GM18502 (cell line): ENCODE results near the gene NAT16.
"Not testable (repeated sequence)": the region's sequence is repeated elsewhere in the genome, so short reads cannot be mapped to it uniquely, and the experiment has no call there.

Experiments
- ATAC-seq: cut with Tn5 transposase; IDR thresholded peaks from one replicate; pipeline ENCODE4 v1.9.1; 2021; ENCODE audit warnings: mild to moderate bottlenecking; ENCODE audit not compliant: unreplicated experiment, poor library complexity

The NAT16 gene

DNA sequence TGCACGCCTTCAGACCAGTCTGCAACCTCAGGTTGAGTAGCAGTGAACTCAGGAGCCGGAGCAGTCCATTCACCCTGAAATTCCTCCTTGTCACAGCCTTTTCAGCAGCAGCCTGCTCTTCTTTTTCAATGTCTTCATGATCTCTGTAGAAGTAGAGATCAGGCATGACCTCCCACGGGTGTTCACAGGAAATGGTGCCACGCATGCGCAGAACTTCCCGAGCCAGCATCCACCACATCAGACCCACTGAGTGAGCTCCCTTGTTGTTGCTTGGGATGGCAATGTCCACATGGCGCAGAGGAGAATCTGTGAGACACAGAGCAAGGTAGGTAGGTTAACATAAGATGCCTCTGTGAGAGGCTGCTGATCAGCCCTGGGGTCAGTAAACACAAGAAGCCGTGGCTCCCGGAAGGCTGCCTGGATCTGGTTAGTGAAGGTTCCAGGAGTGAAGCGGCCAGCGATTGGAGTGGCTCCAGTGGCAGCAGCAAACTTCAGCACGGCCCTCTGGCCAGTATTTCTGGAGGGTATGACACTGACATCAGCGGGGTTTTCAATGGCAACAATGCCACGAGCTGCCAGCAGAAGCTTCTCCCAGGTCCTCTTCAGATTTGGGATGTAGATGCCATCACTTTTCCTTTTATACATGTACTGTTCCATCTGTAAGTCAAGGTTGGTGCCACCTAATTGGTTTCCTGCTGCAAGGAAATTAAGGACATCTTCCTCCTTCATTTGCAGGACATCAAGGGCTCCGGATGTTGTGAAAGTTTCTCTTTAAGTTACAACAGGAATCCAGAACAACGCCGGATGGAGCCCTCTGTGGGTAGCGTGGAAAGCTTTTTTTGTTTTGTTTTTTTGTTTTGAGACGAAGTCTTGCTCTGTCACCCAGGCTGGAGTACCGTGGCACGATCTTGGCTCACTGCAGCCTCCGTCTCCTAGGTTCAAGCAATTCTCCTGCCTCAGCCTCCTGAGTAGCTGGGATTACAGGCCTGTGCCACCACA is 23.9 kb upstream of the NAT16 start:
- not testable (repeated sequence) for ATAC-seq

DNA sequence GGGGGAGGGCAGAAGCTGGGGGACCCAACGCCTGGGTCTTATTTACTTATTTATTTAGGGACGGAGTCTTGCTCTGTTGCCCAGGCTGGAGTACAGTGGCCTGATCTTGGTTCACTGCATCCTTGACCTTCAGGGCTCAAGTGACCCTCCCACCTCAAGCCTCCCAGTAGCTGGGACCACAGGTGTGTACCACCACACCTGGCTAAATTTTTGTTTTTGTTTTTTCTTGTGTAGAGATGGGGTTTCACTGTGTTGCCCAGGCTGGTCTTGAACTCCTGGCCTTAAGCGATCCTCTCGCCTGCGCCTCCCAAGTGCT is 22.5 kb upstream of the NAT16 start:
- no peak for ATAC-seq

DNA sequence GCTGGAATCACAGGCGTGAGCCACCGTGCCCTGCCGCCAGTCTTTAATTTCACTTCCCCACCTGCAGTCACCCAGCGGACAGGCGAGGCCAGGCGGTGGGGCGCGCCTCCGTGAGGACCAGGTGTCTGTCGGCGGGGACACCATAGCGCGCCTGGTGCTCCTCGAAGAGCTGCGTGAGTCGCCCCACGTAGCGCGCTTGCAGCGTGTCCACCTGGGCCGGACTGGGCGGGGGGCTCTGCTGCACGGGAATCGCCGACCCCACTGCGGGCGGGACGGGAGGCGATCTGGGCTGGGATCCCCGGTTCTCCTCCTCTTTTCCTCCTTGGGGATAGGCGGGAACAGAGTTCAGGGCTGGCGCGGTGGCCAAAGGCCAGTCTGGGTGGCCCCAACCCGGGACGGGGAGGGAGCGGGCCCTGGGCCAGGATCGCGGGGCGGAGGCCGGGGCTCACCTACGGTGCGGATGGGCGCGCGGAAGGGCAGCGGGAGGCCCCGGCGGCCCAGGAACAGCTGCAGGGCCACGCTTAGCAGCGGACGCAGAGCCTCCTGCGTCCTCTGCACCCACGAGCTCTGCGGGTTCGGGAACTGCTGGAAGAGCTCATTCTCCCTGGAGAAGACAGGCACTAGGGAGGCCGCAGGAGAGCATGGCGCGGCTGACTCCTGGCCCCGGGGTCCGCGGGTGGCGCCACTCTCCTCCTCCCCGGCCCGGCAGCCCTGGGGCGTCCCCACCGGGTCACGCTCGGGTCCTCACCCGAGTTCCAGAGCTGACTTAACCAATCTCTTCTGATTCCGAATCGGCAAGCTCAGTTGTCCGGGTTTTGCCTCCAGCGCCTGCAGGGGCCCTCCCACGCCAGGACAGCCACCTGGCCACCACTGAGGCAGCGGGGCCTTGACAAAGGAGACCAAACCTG is 21.9 kb upstream of the NAT16 start:
- no peak for ATAC-seq

DNA sequence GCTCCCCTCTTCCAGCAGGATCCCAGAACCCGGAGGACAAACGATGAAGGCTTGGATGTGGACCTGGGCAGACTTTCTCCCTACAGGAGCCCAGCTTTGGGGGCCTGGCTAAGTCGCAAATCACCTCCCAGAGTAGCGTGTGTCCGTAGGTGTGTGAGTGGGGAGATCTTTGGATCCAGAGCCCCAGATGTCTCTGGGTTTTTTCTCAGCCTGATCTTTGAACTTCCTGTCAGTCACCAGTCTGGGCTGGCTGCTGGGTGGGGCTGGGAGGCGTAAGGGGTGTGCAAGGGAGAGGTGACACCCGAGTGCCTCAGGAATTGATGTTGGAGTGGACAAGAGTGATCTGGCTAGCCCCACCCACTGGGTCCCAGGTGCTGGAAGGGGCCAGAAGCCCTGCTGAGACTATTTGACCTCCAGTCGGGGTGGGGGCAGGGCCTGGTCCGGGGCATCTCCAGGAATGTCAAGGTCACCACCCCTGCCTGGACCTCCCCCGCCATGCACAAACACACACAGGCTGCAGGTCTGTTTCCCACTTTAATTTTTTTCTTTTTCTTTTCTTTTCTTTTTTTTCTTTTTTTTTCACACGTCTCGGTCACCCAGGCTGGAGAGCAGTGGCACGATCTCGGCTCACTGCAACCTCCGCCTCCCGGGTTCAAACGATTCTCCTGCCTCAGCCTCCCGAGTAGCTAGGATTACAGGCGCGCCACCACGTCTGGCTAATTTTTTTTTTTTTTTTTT is 20.9 kb upstream of the NAT16 start, which contains the start of gene MOGAT3:
MOGAT3 (minus strand) TSS at position 175 of the 738 bp plus-strand sequence. CDS start 182 bp downstream, outside the sequence.
- no peak for ATAC-seq

DNA sequence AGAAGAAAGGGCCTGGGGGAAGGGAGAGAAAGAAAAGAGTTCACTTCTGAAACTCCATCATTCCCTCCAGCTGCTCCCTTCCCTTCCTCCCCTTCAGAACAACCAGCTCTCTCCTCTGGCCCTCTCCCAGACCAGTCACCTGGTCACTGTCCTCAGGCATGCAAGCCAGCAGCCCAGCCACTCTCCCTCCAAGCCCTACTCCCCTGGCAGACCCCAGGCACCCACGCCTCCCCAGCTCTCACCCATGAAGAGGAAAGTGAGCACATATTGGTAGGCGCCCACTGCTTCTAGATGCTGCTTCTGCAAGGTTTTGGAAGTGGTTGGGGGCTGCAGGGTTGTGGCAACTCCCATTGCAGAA is 20.4 kb upstream of the NAT16 start:
- no peak for ATAC-seq

DNA sequence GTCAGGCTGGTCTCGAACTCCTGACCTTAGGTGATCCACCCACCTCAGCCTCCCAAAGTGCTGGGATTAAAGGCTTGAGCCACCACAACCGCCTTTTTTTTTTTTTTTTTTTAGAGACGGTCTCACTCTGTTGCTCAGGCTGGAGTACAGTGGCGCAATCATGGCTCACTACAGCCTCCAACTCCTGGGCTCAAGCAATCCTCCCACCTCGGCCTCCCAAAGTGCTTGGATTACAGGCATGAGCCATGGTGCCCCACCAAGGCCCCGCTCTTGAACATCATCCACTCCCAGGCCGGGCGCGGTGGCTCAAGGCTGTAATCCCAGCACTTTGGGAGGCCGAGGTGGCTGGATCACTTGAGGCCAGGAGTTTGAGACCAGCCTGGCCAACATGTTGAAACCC is 19.4 kb upstream of the NAT16 start:
- not testable (repeated sequence) for ATAC-seq

DNA sequence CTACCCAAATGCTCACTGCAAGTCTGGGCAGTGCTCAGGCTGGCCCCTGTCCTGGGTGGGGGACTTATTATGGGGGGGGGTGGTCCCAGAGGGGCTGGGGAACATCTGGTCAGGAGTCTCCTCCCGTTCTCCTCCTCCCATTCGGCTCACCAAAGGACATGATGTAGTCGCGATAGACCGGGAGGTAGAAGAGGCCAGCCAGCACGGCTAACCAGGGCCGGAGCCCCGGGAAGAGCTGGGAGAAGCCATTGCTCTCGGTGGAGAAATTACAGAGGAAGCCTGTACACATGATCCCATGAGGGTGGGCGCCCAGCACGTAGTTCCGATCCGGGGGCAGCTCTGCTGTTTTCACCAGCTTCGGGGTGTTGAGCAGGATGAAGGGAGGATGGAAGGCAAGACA is 18.4 kb upstream of the NAT16 start:
- no peak for ATAC-seq

DNA sequence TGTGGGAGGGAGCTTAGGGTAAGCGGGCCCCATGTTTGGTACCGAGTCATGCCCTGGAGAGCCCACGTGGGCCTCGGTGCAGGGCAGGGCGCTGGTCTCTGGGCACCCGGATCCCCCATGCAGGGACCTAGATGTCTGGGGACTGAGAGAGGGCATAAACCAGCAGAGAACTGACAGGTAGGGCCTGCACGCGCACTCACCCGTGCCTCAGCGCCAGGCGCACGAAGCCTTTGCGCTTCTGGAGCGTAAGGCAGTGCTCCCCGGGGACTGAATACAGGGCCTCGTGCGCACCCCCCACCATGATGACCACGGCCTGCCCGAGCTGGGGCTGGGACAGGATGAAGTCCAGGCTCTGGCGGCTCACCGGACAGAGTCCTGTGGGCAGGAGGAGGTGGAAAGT is 17.9 kb upstream of the NAT16 start:
- no peak for ATAC-seq

DNA sequence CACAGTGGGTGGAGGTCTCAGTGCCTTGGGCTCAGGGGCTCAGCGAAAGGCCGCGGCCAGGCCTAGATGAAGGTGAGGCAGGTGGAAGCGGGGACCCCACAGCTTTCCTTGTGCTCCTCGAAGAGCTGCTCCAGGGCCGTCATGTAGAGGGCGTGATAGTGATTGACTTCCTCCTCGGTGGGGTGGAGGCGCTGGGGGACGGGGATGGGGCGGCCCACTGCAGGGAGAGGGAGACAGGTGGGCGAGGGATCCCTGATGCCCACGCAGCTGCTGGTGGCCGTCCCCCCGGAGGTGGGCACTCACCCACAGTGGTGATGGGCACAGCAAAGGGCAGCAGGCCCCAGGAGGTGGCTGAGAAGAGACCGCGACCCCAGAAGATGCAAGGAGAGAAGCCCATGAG is 15.8 kb upstream of the NAT16 start:
- ATAC-seq: no peak

DNA sequence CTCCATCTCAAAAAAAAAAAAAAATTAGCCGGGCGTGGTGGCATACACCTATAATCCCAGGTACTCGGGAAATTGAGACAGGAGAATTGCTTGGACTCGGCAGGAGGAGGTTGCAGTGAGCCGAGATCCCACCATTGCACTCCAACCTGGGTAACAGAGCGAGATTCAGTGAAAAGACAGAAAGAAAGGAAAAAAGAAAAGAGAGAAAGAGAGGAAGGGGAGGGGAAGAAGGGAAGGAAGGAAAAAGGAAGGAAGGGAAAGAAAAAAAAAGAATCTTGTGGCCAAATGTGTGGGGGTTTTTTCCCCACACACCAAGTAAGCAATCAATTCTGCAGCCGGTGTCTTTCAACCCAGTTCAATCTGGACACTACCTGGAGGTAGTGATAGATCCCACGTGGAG is 9.0 kb upstream of the NAT16 start:
- no peak for ATAC-seq

DNA sequence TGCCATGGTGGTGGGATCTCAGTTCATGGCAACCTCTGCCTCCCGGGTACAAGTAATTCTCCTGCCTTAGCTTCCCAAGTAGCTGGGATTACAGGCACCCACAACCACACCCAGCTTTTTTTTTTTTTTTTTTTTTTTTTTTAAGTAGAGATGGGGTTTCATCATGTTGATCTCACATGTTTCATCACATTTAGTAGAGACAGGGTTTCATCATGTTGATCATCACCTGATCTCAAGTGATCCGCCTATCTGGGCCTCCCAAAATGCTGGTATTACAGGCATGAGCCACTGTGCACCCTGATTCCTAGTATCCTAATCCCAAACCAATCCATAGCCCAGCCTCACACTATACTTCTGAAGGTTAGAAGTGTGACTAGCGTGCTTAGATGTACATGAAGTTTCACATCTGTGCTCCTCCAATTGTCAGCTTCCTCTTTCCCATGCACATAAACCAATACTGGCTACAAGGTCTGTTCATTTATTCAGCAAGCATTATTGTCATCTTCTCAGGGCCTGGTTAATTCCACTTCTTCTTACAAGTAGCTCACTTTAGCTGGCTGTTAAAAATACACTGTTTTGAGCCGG is 6.8 kb upstream of the NAT16 start:
- ATAC-seq: no peak

DNA sequence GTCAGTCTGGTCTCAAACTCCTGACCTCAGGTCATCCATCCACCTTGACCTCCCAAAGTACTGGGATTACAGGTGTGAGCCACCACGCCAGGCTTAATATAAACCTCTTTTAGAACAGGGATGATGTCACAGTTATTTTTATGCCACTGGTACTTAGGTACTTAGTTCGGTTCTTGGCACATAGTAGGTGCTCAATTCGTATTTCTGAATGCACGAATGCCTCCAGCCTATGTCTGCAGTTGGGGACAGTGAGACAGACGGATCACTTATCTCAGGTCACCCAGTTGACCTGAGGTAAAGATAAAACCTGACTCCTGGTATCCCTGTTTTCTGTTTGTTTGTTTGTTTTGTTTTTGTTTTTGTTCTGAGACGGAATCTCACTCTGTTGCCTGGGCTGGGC is 6.1 kb upstream of the NAT16 start:
- no peak for ATAC-seq

DNA sequence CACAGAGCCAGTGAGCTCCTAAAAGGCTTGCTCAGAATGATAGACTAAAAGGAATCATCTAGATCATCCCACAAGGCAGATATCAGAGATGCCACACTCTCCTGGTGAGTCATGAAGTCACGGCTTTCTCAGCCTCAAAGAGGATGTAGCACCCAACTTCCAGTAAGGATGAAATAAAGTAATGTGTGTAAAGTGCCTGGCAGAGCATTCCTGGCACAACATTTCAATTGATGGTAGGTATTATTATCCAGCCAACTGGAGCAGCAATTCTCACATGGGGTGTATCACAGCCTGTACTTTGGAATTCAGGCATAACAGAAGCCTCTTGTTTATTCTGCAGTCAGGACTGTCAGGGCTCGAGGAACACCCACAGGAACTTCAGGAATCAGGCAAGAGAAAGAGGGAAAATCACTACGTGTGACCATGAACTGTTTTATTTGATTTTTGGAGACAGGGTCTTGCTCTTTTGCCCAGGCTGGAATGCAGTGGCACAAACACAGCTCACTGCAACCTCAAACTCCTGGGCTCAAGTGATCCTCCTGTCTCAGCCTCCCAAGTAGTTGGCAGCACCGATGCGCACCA is 5.3 kb upstream of the NAT16 start:
- no peak for ATAC-seq

DNA sequence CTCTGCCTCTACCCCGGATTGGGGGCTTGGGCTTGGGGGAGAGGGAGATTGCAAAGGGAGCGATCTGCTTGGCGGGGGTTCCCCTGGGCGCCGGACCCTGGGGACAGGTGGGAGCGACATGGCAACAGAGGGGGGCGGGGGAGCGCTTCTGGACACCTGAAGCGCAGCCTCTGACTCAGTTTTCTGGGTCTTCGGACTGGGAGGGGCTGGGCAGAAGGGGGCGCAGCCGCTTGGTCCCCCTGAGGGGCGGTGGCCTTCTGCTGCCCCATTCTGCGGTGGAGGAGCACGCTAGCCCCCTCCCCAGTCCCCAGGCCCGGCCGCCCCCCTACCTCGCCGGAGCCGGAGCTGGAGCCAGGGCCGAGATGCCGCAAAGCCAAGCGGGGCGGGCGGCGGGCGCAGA is 380 bp downstream of the NAT16 start:
- ATAC-seq: no peak

DNA sequence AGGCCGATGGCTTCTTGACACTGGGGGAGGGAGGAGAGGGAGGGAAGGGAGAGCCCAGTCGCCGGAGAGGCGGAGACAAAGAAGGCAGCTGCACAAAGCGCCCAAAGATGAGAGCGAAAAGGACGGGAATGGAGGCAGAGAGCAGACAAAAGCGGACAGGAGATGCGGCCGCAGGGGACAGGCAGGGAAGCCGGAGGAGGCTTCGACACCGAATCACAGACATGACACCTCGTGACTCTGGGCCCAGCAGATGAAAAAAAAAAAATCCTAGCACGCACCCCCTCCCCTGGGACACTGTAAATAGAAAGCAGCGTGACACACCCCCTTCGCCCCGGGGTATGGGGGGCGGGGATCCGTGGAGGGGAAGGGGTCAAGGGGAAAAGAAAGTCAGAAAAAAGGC is 976 bp downstream of the NAT16 start:
- no peak for ATAC-seq

DNA sequence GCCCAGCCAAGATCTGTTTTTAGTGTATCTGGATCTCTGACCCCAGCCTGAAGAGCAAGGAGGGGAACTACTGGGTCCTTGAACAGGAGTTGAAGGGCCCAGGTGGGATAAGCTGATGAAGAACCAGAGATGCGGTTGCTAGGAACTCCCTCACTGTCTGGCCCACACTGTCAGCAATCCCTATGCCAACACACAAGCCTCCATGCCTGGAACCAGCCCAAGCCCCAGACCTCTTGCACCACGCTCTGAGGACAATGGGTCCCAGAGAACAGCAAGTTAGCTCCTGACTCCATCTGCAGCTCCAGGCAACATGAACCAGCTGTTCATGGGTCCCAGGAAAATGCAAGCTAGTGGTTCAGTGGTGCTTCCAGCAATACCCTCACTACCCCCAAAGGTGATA is 2.4 kb downstream of the NAT16 start:
- no peak for ATAC-seq

DNA sequence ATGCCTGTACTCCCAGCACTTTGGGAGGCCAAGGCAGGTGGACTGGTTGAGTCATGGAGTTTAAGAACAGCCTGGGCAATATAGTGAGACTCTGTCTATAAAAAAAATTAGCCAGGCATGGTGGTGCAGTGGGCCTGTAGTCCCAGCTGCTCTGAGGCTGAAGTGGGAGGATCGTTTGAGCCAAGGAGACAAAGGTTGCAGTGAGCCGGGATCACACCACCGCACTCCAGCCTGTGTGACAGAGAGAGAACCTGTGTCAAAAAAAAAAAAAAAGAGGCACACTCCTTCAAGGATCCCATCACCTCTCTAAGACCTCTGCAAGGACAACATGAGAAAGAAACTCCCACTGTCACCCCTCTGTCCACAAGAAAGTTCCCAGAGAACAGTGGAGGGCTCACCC is 4.4 kb downstream of the NAT16 start:
- ATAC-seq: no peak

DNA sequence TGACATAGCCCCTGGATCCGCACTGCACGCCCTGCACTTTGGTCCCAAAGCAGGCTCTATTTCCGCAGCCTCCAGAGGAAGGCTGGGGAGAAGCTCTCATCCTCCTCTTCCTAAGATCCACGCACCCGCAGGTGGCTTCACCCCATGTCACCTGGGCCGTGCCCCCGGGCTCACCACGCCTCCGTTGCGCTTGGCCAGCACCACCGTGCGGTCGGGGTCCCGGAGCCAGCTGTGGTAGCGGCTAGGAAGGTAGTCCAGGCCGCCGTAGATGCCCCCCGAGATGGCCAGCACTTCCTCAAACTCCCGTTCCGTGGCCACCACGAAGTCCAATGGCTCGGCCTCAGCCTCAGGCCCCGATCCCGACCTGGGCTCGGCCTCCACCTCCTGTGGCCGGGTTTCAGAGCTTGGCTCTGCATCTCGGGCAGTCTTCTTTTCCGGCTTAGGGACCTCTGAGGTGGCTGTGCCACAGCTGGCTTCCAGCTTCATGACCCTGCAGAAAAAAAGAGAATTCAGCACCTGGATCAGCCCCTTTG is 5.7 kb downstream of the NAT16 start:
- no peak for ATAC-seq

DNA sequence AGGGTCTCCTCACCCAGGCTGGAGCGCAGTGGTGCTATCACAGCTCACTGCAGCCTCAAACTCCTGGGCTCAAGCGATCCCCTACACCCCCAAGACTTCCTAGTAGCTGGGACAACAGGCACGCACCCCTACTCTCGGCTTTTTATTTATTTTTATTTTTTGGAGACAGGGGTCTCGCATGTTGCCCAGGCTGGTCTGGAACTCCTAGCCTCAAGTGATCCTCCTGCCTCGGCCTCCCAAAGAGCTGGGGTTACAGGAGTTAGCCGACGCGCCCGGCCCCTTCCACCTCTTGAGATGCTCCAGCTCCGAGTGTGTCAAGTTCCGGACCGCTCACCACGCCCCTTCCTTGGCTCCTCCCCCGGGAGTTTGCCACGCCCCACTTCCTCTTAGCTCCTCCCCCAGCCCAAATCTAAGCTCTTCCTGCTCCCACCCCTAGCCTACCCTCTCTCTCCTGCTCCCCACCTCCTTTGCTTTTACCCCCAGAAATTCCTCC is 6.3 kb downstream of the NAT16 start:
- ATAC-seq: no peak
